ENCODE results near the gene RNASEH1. TPM values are rescaled to one million over a fixed set of nuclear protein-coding genes. Genes with fewer than 3 reads are reported as not detected.

RNASEH1 gene, protein sequence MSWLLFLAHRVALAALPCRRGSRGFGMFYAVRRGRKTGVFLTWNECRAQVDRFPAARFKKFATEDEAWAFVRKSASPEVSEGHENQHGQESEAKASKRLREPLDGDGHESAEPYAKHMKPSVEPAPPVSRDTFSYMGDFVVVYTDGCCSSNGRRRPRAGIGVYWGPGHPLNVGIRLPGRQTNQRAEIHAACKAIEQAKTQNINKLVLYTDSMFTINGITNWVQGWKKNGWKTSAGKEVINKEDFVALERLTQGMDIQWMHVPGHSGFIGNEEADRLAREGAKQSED
- 20.9 TPM for total RNA-seq
- long read RNA-seq, transcript RNASEH1-201 (8 exons, 1,887 nt) = major isoform, 44 of 51 reads
- long read RNA-seq, partial matches to known transcripts = 2 of 51 reads
- long read RNA-seq, other reads (novel, unspliced or antisense) = 5 of 51 reads

GRCh38 chr2:3558205-3559014, at the start of gene RNASEH1:
RNASEH1 (minus strand) TSS chr2:3558333; CDS start chr2:3558260, 73 bp downstream.
- Histone ChIP-seq H3K36me3 (peaks cover 38% of the 10 kb centered on the region), H3K4me1 (peaks cover 26% of the 10 kb centered on the region), H3K27ac (replicated peaks) (peak within 1 kb of the TSS; percentile 92), H3K27me3 (ENCODE audit: low read depth) (no peaks in the 10 kb centered on the region), H3K9me3 (replicated peaks) (no peaks in the 10 kb centered on the region), H3K4me3 (peak within 1 kb of the TSS; percentile 98)
- intact Hi-C loops (cut with micrococcal nuclease) = no loop called here
- no peak for TF ChIP-seq CTCF (IDR thresholded peaks at IDR 0.05; ENCODE audit: borderline replicate concordance)
- peak; percentile 99 for DNase-seq

- no peak for TF ChIP-seq CTCF (IDR thresholded peaks at IDR 0.05; ENCODE audit: borderline replicate concordance)
- Histone ChIP-seq H3K4me3 (no peak overlapping the region), H3K27me3 (ENCODE audit: low read depth) (no peaks in the 10 kb centered on the region), H3K27ac (replicated peaks) (no peak overlapping the region), H3K36me3 (no peaks in the 10 kb centered on the region), H3K9me3 (replicated peaks) (no peaks in the 10 kb centered on the region), H3K4me1 (no peaks in the 10 kb centered on the region)
- intact Hi-C loops (cut with micrococcal nuclease) = no loop called here
- no peak for DNase-seq
Measured at GRCh38 chr2:3606370-3607201, 48.5 kb upstream of the RNASEH1 start.

DNA sequence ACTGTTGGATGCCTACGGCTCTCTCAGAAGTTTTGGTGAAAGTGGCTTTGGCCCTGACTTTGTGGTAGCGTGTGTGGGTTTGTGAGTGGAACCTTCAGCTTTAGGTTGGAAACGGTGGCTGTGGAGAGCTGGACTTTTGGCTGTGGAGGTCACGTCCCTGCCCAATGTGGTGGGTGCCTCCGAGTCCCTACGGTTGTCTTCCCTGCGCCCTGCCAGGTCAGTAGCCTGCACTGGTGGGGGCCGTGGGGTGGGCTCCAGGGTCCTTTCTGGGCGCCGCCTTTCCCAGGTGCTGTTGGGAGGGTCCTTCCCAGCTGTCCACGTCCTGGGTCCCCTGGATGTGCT, 47.9 kb upstream of the RNASEH1 start:
- DNase-seq = no peak
- no peak overlapping the region for H3K27ac ChIP-seq (replicated peaks)

GRCh38 chr2:3604991-3605961, 47.1 kb upstream of the RNASEH1 start:
- Histone ChIP-seq H3K4me3 (no peak overlapping the region), H3K27me3 (ENCODE audit: low read depth) (no peaks in the 10 kb centered on the region), H3K27ac (replicated peaks) (no peak overlapping the region), H3K36me3 (no peaks in the 10 kb centered on the region), H3K9me3 (replicated peaks) (no peaks in the 10 kb centered on the region), H3K4me1 (no peaks in the 10 kb centered on the region)
- no peak for TF ChIP-seq CTCF (IDR thresholded peaks at IDR 0.05; ENCODE audit: borderline replicate concordance)
- no peak for DNase-seq
- intact Hi-C loops (cut with micrococcal nuclease) = no loop called here

More for the DNA sequence above, 47.9 kb upstream of the RNASEH1 start:
- Histone ChIP-seq H3K36me3 (no peaks in the 10 kb centered on the region), H3K4me3 (no peak overlapping the region), H3K27me3 (ENCODE audit: low read depth) (no peaks in the 10 kb centered on the region), H3K9me3 (replicated peaks) (no peaks in the 10 kb centered on the region), H3K4me1 (no peaks in the 10 kb centered on the region)
- intact Hi-C loops (cut with micrococcal nuclease) = no loop called here
- no peak for TF ChIP-seq CTCF (IDR thresholded peaks at IDR 0.05; ENCODE audit: borderline replicate concordance)

Data from left ventricle myocardium inferior (tissue), 1 donor.